Measurements from ENCODE around the gene SSR2.

The SSR2 gene

GRCh38 chr1:155974208-155975115, 46.3 kb downstream of the SSR2 start:
- no peak for DNase-seq (ENCODE audit: low spot score)

- DNase-seq (ENCODE audit: low spot score), result no peak
Observed at GRCh38 chr1:155973723-155974122, 47.0 kb downstream of the SSR2 start.

GRCh38 chr1:155971910-155972809, 48.6 kb downstream of the SSR2 start:
- DNase-seq (ENCODE audit: low spot score), result no peak

- DNase-seq (ENCODE audit: low spot score), result peak; percentile 39
Observed at GRCh38 chr1:155970531-155971167, 50.1 kb downstream of the SSR2 start.

- DNase-seq (ENCODE audit: low spot score), result no peak
Observed at GRCh38 chr1:155969377-155969791, 51.4 kb downstream of the SSR2 start.

- DNase-seq (ENCODE audit: low spot score), result no peak
Observed at GRCh38 chr1:155968670-155969069, 52.1 kb downstream of the SSR2 start.

- no peak for DNase-seq (ENCODE audit: low spot score)
Observed at GRCh38 chr1:155968051-155968400, 52.7 kb downstream of the SSR2 start.

GRCh38 chr1:155967341-155968050, 53.3 kb downstream of the SSR2 start:
- DNase-seq (ENCODE audit: low spot score), result peak; percentile 25

GRCh38 chr1:155966750-155967149, 54.0 kb downstream of the SSR2 start:
- DNase-seq (ENCODE audit: low spot score), result no peak

- DNase-seq (ENCODE audit: low spot score), result no peak
Observed at GRCh38 chr1:155966135-155966534, 54.6 kb downstream of the SSR2 start.

GRCh38 chr1:155964193-155964592, 56.6 kb downstream of the SSR2 start:
- no peak for DNase-seq (ENCODE audit: low spot score)

- DNase-seq (ENCODE audit: low spot score), result no peak
Observed at GRCh38 chr1:155962599-155963211, 58.0 kb downstream of the SSR2 start.

- DNase-seq (ENCODE audit: low spot score), result peak; percentile 38
Observed at GRCh38 chr1:155961937-155962336, 58.8 kb downstream of the SSR2 start.

GRCh38 chr1:155960081-155960745, 60.5 kb downstream of the SSR2 start:
- no peak for DNase-seq (ENCODE audit: low spot score)
